H1 (cell line): Measurements from ENCODE around the gene EHBP1. TPM values are rescaled to one million over a fixed set of nuclear protein-coding genes. Genes with fewer than 3 reads are reported as not detected.

Source experiments
- CTBP2 ChIP-seq: IDR thresholded peaks from 2 replicates; pipeline ENCODE4 v1.7.0; 2011; ENCODE audit warnings: borderline replicate concordance, mild to moderate bottlenecking, moderate library complexity, mixed read lengths, low read length; ENCODE audit not compliant: insufficient read depth, insufficient read length
- POLR2A ChIP-seq, 2 experiments: IDR thresholded peaks; 1 replicate in 1 of 2; 2 replicates in 1 of 2; pipeline ENCODE4 v1.6.1; 2011; ENCODE audit warnings: low read depth in 2 of 2, low read length in 2 of 2, mild to moderate bottlenecking in 2 of 2; ENCODE audit errors: control extremely low read depth in 1 of 2
- TAF7 ChIP-seq: optimal IDR thresholded peaks from 2 replicates; pipeline ENCODE3; 2011; ENCODE audit warnings: low read depth, mild to moderate bottlenecking, inconsistent platforms, low read length, moderate library complexity, borderline replicate concordance
- polyA plus RNA-seq, 7 experiments: library from polyadenylated mRNA; depleted of rRNA in 3 of 7; stranded (reverse) in 5 of 7; unstranded in 2 of 7; fragments of >200 nt in 5 of 7; fragments of 200-250 nt in 2 of 7; gene quantifications; 1 replicate in 5 of 7; 2 replicates in 1 of 7; 4 replicates in 1 of 7; pipeline versions ENCODE4 v1.2.1 to v1.2.3, GENCODE V29; 2011 to 2013; ENCODE audit warnings: missing spikeins in 2 of 7, mixed read lengths in 2 of 7
- total RNA-seq: library from RNA; stranded (reverse); fragmentation: NEBNext Ultra II Directional; extraction: Animal tissue kit (Norgen Biotek cat#: 25700); gene quantifications from 2 replicates; pipeline ENCODE4 v1.2.1, GENCODE V29; 2021
- TF ChIP-seq, protein P1 (sequence below): IDR thresholded peaks from 2 replicates; pipeline ENCODE4 v1.6.1; 2012; ENCODE audit warnings: inconsistent platforms
- TF ChIP-seq, protein P2 (sequence below), 3 experiments: IDR thresholded peaks; 1 replicate in 2 of 3; 2 replicates in 1 of 3; pipeline versions ENCODE4 v1.5.1 to v1.6.1; 2011; ENCODE audit warnings: low read length in 3 of 3, mild to moderate bottlenecking in 3 of 3, inconsistent platforms in 2 of 3, low read depth in 1 of 3, moderate library complexity in 1 of 3; ENCODE audit not compliant: insufficient read depth in 1 of 3; ENCODE audit errors: control extremely low read depth in 1 of 3

EHBP1 gene
- total and polyA plus RNA-seq, 2 of the 8 experiments (the other 6 are each of a cell fraction or from before 2014, with no cell fraction given), result 12.0 to 64.1 TPM

DNA sequence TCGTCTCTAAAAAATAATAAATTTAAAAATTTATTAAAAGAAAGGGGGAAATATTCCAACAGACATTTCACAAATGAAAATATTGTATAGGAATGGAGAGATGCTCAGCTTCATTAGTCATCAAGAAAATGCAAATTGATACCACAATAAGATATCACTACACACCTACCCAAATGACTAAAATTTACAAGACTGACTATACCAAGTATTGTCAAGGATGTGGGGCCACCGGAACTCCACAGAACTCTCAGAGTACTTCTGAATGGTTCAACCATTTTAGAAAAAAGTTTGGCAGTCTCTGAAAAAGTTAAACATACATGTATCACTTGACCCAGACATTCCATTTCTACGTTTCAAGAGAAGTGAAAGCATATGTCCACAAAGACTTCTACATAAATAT, 163.4 kb downstream of the EHBP1 start (continued):
- TF ChIP-seq POLR2A (IDR thresholded peaks at IDR 0.05; ENCODE audit: control extremely low read depth in 1 of 2, low read depth in 2 of 2, low read length in 2 of 2) (no peak), TAF7 (no peak), CTBP2 (no peak)
- TF ChIP-seq, protein P1, sequence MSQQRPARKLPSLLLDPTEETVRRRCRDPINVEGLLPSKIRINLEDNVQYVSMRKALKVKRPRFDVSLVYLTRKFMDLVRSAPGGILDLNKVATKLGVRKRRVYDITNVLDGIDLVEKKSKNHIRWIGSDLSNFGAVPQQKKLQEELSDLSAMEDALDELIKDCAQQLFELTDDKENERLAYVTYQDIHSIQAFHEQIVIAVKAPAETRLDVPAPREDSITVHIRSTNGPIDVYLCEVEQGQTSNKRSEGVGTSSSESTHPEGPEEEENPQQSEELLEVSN, result no peak
- TF ChIP-seq, protein P2, sequence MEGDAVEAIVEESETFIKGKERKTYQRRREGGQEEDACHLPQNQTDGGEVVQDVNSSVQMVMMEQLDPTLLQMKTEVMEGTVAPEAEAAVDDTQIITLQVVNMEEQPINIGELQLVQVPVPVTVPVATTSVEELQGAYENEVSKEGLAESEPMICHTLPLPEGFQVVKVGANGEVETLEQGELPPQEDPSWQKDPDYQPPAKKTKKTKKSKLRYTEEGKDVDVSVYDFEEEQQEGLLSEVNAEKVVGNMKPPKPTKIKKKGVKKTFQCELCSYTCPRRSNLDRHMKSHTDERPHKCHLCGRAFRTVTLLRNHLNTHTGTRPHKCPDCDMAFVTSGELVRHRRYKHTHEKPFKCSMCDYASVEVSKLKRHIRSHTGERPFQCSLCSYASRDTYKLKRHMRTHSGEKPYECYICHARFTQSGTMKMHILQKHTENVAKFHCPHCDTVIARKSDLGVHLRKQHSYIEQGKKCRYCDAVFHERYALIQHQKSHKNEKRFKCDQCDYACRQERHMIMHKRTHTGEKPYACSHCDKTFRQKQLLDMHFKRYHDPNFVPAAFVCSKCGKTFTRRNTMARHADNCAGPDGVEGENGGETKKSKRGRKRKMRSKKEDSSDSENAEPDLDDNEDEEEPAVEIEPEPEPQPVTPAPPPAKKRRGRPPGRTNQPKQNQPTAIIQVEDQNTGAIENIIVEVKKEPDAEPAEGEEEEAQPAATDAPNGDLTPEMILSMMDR (IDR thresholded peaks at IDR 0.05; ENCODE audit: control extremely low read depth in 1 of 3, insufficient read depth in 1 of 3, low read depth in 1 of 3, low read length in 3 of 3), result no peak
- TF ChIP-seq, all 59 proteins: peak for 0
